ENCODE measurements around the gene OR13C5. TPM values are rescaled to one million over a fixed set of nuclear protein-coding genes. Genes with fewer than 3 reads are reported as not detected.

OR13C5 gene
- total RNA-seq, 1 experiment from 2014 or later = not detected

GRCh38 chr9:104589626-104590025, 9.6 kb downstream of the OR13C5 start:
- intact Hi-C loops (cut with micrococcal nuclease; ENCODE audit: unreplicated experiment) = no loop called here
- BruUV-seq (replicated peaks) = no TSS peak
- ChIA-PET POLR2A (no interaction called here), CTCF (no interaction called here)
- Mint-ChIP-seq H3K36me3 (ENCODE audit: insufficient read depth, unreplicated experiment) (no peaks in the 10 kb centered on the region), H3K27me3 (ENCODE audit: insufficient read depth, unreplicated experiment) (peaks cover 7% of the 10 kb centered on the region), H3K4me3 (ENCODE audit: unreplicated experiment) (no peak overlapping the region), H3K27ac (ENCODE audit: unreplicated experiment) (no peak overlapping the region), H3K9me3 (ENCODE audit: unreplicated experiment) (peaks cover 10% of the 10 kb centered on the region), H3K4me1 (ENCODE audit: low read depth, unreplicated experiment) (no peaks in the 10 kb centered on the region)
- H3K4me1 ChIP-seq = no peaks in the 10 kb centered on the region
- H3K4me3 ChIP-seq (ENCODE audit: low read depth, low read length) = no peak overlapping the region
- H3K9me3 ChIP-seq = no peaks in the 10 kb centered on the region
- no peaks in the 10 kb centered on the region for H3K36me3 ChIP-seq (ENCODE audit: control insufficient read depth, insufficient read depth, low read length)
- no peak for TF ChIP-seq CTCF (IDR thresholded peaks at IDR 0.05; ENCODE audit: insufficient read depth in 1 of 2, low read depth in 1 of 2, low read length in 1 of 2, severe bottlenecking in 1 of 2, unreplicated experiment in 1 of 2)
- H3K27me3 ChIP-seq (replicated peaks; ENCODE audit: control insufficient read depth, insufficient read depth, low read length) = no peaks in the 10 kb centered on the region
- DNase-seq = no peak

- intact Hi-C loops (cut with micrococcal nuclease; ENCODE audit: unreplicated experiment) = no loop called here
- no peak for DNase-seq
- Mint-ChIP-seq H3K9me3 (ENCODE audit: unreplicated experiment) (no peaks in the 10 kb centered on the region), H3K27me3 (ENCODE audit: insufficient read depth, unreplicated experiment) (peaks cover 3% of the 10 kb centered on the region), H3K27ac (ENCODE audit: unreplicated experiment) (no peak overlapping the region), H3K4me3 (ENCODE audit: unreplicated experiment) (no peak overlapping the region), H3K36me3 (ENCODE audit: insufficient read depth, unreplicated experiment) (no peaks in the 10 kb centered on the region), H3K4me1 (ENCODE audit: low read depth, unreplicated experiment) (no peaks in the 10 kb centered on the region)
- Histone ChIP-seq H3K9me3 (no peaks in the 10 kb centered on the region), H3K4me3 (ENCODE audit: low read depth, low read length) (no peak overlapping the region), H3K4me1 (no peaks in the 10 kb centered on the region), H3K27me3 (replicated peaks; ENCODE audit: control insufficient read depth, insufficient read depth, low read length) (no peaks in the 10 kb centered on the region), H3K36me3 (ENCODE audit: control insufficient read depth, insufficient read depth, low read length) (no peaks in the 10 kb centered on the region)
- CTCF ChIA-PET = no interaction called here
- TF ChIP-seq CTCF (IDR thresholded peaks at IDR 0.05; ENCODE audit: insufficient read depth in 1 of 2, low read depth in 1 of 2, low read length in 1 of 2, severe bottlenecking in 1 of 2, unreplicated experiment in 1 of 2) = no peak
- BruUV-seq (replicated peaks) = no TSS peak
- POLR2A ChIA-PET = interaction anchor here (0.5 kb wide), 1 partner anchor 172 kb away, joined by 5 read pairs; no protein-coding TSS in a partner anchor
Measured at GRCh38 chr9:104586496-104587180, 12.6 kb downstream of the OR13C5 start.

GRCh38 chr9:104580562-104580961, 18.7 kb downstream of the OR13C5 start:
- POLR2A ChIA-PET = no interaction called here
- CTCF ChIA-PET = no interaction called here
- no peak for DNase-seq

More at GRCh38 chr9:104580562-104580961, 18.7 kb downstream of the OR13C5 start:
- Histone ChIP-seq H3K27me3 (replicated peaks; ENCODE audit: control insufficient read depth, insufficient read depth, low read length) (no peaks in the 10 kb centered on the region), H3K36me3 (ENCODE audit: control insufficient read depth, insufficient read depth, low read length) (no peaks in the 10 kb centered on the region), H3K9me3 (no peaks in the 10 kb centered on the region), H3K4me3 (ENCODE audit: low read depth, low read length) (no peak overlapping the region), H3K4me1 (no peaks in the 10 kb centered on the region)
- H3K36me3 Mint-ChIP-seq (ENCODE audit: insufficient read depth, unreplicated experiment) = no peaks in the 10 kb centered on the region
- no TSS peak for BruUV-seq (replicated peaks)
- intact Hi-C loops (cut with micrococcal nuclease; ENCODE audit: unreplicated experiment) = no loop called here
- H3K4me3 Mint-ChIP-seq (ENCODE audit: unreplicated experiment) = no peak overlapping the region
- H3K27ac Mint-ChIP-seq (ENCODE audit: unreplicated experiment) = no peak overlapping the region
- no peaks in the 10 kb centered on the region for H3K9me3 Mint-ChIP-seq (ENCODE audit: unreplicated experiment)
- H3K27me3 Mint-ChIP-seq (ENCODE audit: insufficient read depth, unreplicated experiment) = no peaks in the 10 kb centered on the region
- TF ChIP-seq CTCF (IDR thresholded peaks at IDR 0.05; ENCODE audit: insufficient read depth in 1 of 2, low read depth in 1 of 2, low read length in 1 of 2, severe bottlenecking in 1 of 2, unreplicated experiment in 1 of 2) = no peak
- no peaks in the 10 kb centered on the region for H3K4me1 Mint-ChIP-seq (ENCODE audit: low read depth, unreplicated experiment)
